ENCODE data around the gene KLHL4. TPM values are rescaled to one million over a fixed set of nuclear protein-coding genes. Genes with fewer than 3 reads are reported as not detected.

Gene KLHL4
- total and polyA plus RNA-seq, 9 of the 15 experiments (the other 6 are each of a cell fraction or from before 2014, with no cell fraction given), result 0.04 to 0.16 (median 0.06) TPM; not detected in 1

- TF ChIP-seq ZBTB33 (CRISPR knock-in tag; IDR thresholded peaks at IDR 0.05) (no peak), ZSCAN32 (CRISPR knock-in tag; IDR thresholded peaks at IDR 0.05) (no peak), LARP7 (IDR thresholded peaks at IDR 0.05) (no peak), ZNF780A (CRISPR knock-in tag; IDR thresholded peaks at IDR 0.05) (no peak), NFE2 (IDR thresholded peaks at IDR 0.05; ENCODE audit: low read depth) (peak; percentile 68), KLF10 (CRISPR knock-in tag; IDR thresholded peaks at IDR 0.05) (no peak), ZNF699 (CRISPR knock-in tag; IDR thresholded peaks at IDR 0.05; ENCODE audit: insufficient replicate concordance) (no peak)
Observed at GRCh38 chrX:87526281-87526680, 8.7 kb downstream of the KLHL4 start (continued).

GRCh38 chrX:87528487-87528886 is 10.9 kb downstream of the KLHL4 start:
- Histone ChIP-seq H3K36me3 (ENCODE audit: control insufficient read depth, insufficient read depth, low read length) (no peaks in the 10 kb centered on the region), H3K4me1 (replicated peaks in 1 of 2; ENCODE audit: control insufficient read depth in 2 of 2, insufficient read depth in 2 of 2, low read length in 2 of 2) (no peaks in the 10 kb centered on the region; a peak in 1 of 5 replicates), H4K20me1 (replicated peaks; ENCODE audit: control insufficient read depth, insufficient read depth, low read length) (no peaks in the 10 kb centered on the region), H3K79me2 (ENCODE audit: control insufficient read depth, insufficient read depth, low read length) (no peaks in the 10 kb centered on the region; the same call in 2 of the 3 replicates), H3K4me2 (ENCODE audit: insufficient read depth, low read length) (no peak overlapping the region), H3K4me3 (no peak overlapping the region), H2AFZ (ENCODE audit: low read depth, low read length) (no peak overlapping the region), H3K27me3 (ENCODE audit: control insufficient read depth in 2 of 2, insufficient read depth in 2 of 2, low read length in 2 of 2) (no peaks in the 10 kb centered on the region), H3K27ac (ENCODE audit: extremely low read depth, low read depth, low read length) (no peak overlapping the region), H3K9me1 (ENCODE audit: control insufficient read depth, insufficient read depth, low read length) (no peaks in the 10 kb centered on the region), H3K9ac (ENCODE audit: insufficient read depth in 1 of 2, low read depth in 2 of 2, low read length in 2 of 2) (no peak overlapping the region), H3K9me3 (replicated peaks; ENCODE audit: control insufficient read depth, insufficient read depth, low read depth, low read length) (no peaks in the 10 kb centered on the region)
- in situ Hi-C loops (cut with MboI) (no loop called here), intact Hi-C loops (cut with micrococcal nuclease) (no loop called here)
- FAIRE-seq (no peak), ATAC-seq (no peak), DNase-seq (ENCODE audit: extremely low read depth in 1 of 4, low spot score in 3 of 4) (no peak)
- WGBS (ENCODE audit: insufficient coverage, low coverage, missing lambda C conversion rate), result 4% methylated on average over 3 of the region's 10 CpGs
- TF ChIP-seq RCOR1 (IDR thresholded peaks at IDR 0.05; ENCODE audit: borderline replicate concordance in 1 of 2, low read depth in 2 of 2, low read length in 2 of 2) (0 out of 4 replicates have a peak, but pooled peaks of 1 of the 2 experiments have one; percentile 13), ZNF384 (IDR thresholded peaks at IDR 0.05; ENCODE audit: low read depth, low read length) (0 out of 2 replicates have a peak, but pooled peaks have one; percentile 25), ZNF133 (CRISPR knock-in tag; IDR thresholded peaks at IDR 0.05) (no peak), ZNF79 (CRISPR knock-in tag; IDR thresholded peaks at IDR 0.05; ENCODE audit: low read depth) (no peak), ZNF407 (IDR thresholded peaks at IDR 0.05; ENCODE audit: low read depth) (no peak), CBFA2T3 (IDR thresholded peaks at IDR 0.05) (0 out of 2 replicates have a peak, but pooled peaks have one; percentile 3)
- ChIA-PET POLR2A (no interaction called here), CTCF (ENCODE audit: low intra/inter-chr PET ratio) (no interaction called here)
- BruUV-seq (replicated peaks), result no TSS peak

Data from K562 (cell line).